AG04449 (cell line): ENCODE measurements around the gene SETSIP.

Experiments
- CTCF ChIA-PET: fragments of 350-600 bp; formaldehyde crosslinking; extraction: SDS; loops from one replicate; lab custom pipeline; 2021; ENCODE audit warnings: antibody characterized with exemption; lab: Yijun Ruan, JAX
- POLR2A ChIA-PET: fragments of 400-600, 350-600 bp; formaldehyde crosslinking; extraction: SDS; loops from one replicate; lab custom pipeline; 2020; ENCODE audit warnings: antibody characterized with exemption, inconsistent platforms; lab: Yijun Ruan, JAX
- DNase-seq: peaks from one replicate; pipeline ENCODE4 v3.0.0-alpha.2; 2010; ENCODE audit warnings: low read depth, low spot score
- H3K4me3 ChIP-seq: 2 replicates; pipeline ENCODE4 v1.5.1; 2011; ENCODE audit warnings: low read depth, mild to moderate bottlenecking, control low read depth, low read length
- TF ChIP-seq, protein P1 (sequence below): IDR thresholded peaks from one replicate; pipeline ENCODE4 v1.5.1; 2011; ENCODE audit warnings: mild to moderate bottlenecking, moderate library complexity, low read length, control low read depth, inconsistent platforms; ENCODE audit not compliant: insufficient read depth; ENCODE audit errors: missing control alignments

Gene SETSIP, protein sequence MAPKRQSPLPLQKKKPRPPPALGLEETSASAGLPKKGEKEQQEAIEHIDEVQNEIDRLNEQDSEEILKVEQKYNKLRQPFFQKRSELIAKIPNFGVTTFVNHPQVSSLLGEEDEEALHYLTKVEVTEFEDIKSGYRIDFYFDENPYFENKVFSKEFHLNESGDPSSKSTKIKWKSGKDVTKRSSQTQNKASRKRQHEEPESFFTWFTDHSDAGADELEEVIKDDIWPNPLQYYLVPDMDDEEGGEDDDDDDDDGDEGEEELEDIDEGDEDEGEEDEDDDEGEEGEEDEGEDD

DNA sequence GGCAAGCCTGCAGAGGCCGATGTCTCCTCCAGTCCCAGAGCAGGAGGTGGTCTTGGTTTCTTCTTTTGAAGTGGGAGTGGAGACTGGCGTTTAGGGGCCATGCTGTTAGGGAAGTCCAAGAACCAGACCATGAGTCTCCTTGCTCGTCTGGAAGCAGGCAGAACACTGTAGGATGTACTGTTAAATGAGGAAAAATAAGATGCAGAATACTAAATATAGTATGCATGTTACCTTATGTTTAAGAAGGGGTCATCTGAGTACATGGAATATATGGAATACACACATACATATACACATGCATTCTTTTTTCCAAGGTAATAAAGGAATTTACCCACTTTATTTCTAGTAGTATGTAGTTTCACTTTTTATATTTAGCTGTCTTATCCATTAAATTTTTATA is at the start of gene SETSIP:
SETSIP (minus strand) TSS at position 101 of the 400 bp plus-strand sequence; CDS start at position 101, 0 bp downstream.
- DNase-seq = no peak
- POLR2A ChIA-PET = no interaction called here
- CTCF ChIA-PET = interaction anchor here (1.0 kb wide), 1 partner anchor 216 kb away, joined by 3 read pairs; no protein-coding TSS in a partner anchor
- TF ChIP-seq, protein P1, sequence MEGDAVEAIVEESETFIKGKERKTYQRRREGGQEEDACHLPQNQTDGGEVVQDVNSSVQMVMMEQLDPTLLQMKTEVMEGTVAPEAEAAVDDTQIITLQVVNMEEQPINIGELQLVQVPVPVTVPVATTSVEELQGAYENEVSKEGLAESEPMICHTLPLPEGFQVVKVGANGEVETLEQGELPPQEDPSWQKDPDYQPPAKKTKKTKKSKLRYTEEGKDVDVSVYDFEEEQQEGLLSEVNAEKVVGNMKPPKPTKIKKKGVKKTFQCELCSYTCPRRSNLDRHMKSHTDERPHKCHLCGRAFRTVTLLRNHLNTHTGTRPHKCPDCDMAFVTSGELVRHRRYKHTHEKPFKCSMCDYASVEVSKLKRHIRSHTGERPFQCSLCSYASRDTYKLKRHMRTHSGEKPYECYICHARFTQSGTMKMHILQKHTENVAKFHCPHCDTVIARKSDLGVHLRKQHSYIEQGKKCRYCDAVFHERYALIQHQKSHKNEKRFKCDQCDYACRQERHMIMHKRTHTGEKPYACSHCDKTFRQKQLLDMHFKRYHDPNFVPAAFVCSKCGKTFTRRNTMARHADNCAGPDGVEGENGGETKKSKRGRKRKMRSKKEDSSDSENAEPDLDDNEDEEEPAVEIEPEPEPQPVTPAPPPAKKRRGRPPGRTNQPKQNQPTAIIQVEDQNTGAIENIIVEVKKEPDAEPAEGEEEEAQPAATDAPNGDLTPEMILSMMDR = no peak
- no peak within 1 kb of the TSS for H3K4me3 ChIP-seq

DNA sequence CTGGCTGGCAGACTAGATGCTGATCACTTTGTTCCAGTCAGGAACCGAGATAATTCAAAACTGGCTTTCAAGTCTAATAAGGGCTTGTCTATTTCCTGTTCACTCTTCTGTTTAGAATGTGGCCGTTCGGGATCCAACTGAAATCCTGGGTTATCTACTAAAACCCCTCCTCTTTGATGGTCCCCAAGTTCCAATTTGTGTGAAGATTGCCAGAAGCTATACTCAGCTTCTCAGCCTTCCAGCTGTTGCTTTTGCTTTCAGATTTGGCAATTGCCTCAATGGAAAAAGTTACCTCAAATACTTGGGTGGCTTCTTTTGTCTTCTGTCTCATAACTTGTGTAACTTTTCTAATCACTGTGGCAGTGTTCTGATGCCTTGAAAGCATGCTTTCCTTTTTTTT is 48.7 kb upstream of the SETSIP start:
- POLR2A ChIA-PET = no interaction called here
- CTCF ChIA-PET = no interaction called here
- no peak overlapping the region for H3K4me3 ChIP-seq
- DNase-seq = no peak
- TF ChIP-seq, protein P1 = no peak

DNA sequence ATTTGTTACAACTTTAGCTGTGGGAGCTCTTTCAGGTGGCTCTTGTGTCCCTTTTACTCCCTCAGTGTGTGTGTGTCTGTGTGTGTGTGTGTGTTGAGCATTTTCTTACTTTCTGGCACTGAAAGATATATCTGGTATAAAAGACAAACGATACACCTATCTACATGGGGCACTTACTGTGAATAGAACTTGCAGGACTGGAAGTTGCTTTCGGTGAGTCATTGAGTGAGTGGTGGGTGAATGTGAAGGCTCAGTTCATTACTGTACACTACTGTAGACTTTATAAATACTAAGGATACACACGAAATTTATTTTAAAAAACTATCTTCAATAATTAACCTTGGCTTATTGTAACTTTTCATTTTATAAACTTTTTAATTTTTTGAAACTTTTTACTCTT is 43.6 kb upstream of the SETSIP start:
- no peak for DNase-seq
- no peak overlapping the region for H3K4me3 ChIP-seq
- TF ChIP-seq, protein P1 = no peak
- CTCF ChIA-PET = no interaction called here
- POLR2A ChIA-PET = no interaction called here

DNA sequence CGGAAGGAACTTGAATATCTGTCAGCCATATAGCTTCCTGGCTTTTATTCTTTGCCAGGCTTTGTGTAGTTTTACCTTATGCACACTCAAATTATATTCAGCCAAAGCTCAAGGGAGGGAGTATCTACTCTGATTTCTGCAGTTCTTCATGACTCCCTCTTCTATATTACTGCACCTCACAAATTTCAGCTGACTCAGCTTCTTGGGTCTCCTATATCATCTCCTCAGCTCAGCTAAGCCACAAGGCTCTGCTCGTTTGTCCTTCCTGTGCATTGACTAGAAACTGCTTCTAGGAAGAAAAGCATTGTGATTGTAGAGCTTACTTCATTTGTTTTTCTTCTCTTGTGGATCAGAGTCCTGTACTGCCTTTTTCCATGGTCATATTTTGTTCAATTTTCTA is 42.3 kb upstream of the SETSIP start:
- no peak overlapping the region for H3K4me3 ChIP-seq
- no peak for DNase-seq
- CTCF ChIA-PET = no interaction called here
- TF ChIP-seq, protein P1 = no peak
- POLR2A ChIA-PET = no interaction called here

DNA sequence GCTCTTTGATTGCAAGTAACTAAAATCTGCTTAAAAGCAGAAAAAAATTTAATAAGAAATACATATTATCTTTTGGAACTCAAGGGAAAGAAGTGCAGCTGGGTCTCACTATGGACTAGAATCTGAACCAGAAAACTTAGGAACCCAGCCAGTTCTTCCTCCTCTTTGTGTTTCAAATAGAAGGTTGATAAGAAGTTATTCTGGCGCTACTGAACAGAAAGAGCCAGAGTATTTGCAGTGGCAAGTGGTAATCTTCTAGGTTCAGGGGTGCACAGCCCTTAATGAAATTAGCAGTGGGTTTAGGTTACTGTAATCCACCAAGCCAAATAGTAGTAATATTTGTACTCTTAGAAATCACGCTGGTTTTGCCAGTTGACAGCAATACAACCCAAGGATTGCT is 33.4 kb upstream of the SETSIP start:
- TF ChIP-seq, protein P1 = no peak
- POLR2A ChIA-PET = no interaction called here
- no peak for DNase-seq
- CTCF ChIA-PET = no interaction called here
- H3K4me3 ChIP-seq = no peak overlapping the region

DNA sequence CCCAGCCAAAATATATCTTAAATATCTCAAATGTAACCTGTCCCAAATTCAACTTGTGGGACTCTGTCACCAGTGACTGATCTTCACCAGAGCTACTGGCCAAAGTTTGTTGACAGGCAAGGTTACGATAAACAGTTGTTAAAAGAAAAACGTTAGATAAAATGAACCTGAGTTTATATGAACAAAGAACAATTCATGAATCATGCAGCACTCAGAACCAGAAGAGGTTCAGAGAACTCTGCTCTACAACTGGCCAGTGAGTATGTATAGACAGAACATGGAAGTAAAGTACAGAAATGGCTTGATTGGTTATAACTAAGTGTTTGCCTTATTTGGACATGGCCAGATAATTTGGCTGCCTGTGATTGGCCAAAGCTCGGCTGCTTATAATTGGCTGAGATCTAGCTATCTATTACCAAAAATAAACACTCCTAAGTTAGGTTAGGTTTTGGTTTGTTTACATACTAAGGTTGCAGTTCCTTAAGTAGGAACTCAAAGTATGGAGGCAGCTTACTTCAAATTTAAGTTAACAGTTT is 30.4 kb upstream of the SETSIP start:
- DNase-seq = no peak
- no peak overlapping the region for H3K4me3 ChIP-seq
- CTCF ChIA-PET = interaction anchor here (1.0 kb wide), 1 partner anchor 593 kb away, joined by 3 read pairs; no protein-coding TSS in a partner anchor
- TF ChIP-seq, protein P1 = no peak
- POLR2A ChIA-PET = no interaction called here
